H1 (cell line): Measurements from ENCODE around the gene ZHX3. TPM values are rescaled to one million over a fixed set of nuclear protein-coding genes. Genes with fewer than 3 reads are reported as not detected.

ENCODE experiments used
- USF2 ChIP-seq: IDR thresholded peaks from 2 replicates; pipeline ENCODE4 v1.6.1; 2011; ENCODE audit warnings: low read length, improper control_type of control experiment
- polyA plus RNA-seq, 7 experiments: library from polyadenylated mRNA; depleted of rRNA in 3 of 7; stranded (reverse) in 5 of 7; unstranded in 2 of 7; fragments of >200 nt in 5 of 7; fragments of 200-250 nt in 2 of 7; gene quantifications; 1 replicate in 5 of 7; 2 replicates in 1 of 7; 4 replicates in 1 of 7; pipeline versions ENCODE4 v1.2.1 to v1.2.3, GENCODE V29; 2011 to 2013; ENCODE audit warnings: missing spikeins in 2 of 7, mixed read lengths in 2 of 7
- total RNA-seq: library from RNA; stranded (reverse); fragmentation: NEBNext Ultra II Directional; extraction: Animal tissue kit (Norgen Biotek cat#: 25700); gene quantifications from 2 replicates; pipeline ENCODE4 v1.2.1, GENCODE V29; 2021

ZHX3 gene
- total and polyA plus RNA-seq, 2 of the 8 experiments (the other 6 are each of a cell fraction or from before 2014, with no cell fraction given): 1.00 to 7.8 TPM

GRCh38 chr20:41355192-41355591 is 37.7 kb upstream of the ZHX3 start (continued):
- TF ChIP-seq USF2: no peak
